Measurements from ENCODE around the gene TNS4.

Gene TNS4

GRCh38 chr17:40547079-40547784 is 45.8 kb upstream of the TNS4 start:
- TF ChIP-seq REST (IDR thresholded peaks at IDR 0.05; ENCODE audit: low read depth) = no peak
- no peak for TF ChIP-seq TEAD4 (IDR thresholded peaks at IDR 0.05)
- TF ChIP-seq FOXM1 (IDR thresholded peaks at IDR 0.05; ENCODE audit: borderline replicate concordance, low read depth) = no peak
- no peak for TF ChIP-seq EP300 (IDR thresholded peaks at IDR 0.05; ENCODE audit: borderline replicate concordance)
- TF ChIP-seq YY1 (IDR thresholded peaks at IDR 0.05; ENCODE audit: low read depth) = no peak
- TF ChIP-seq NFIC (IDR thresholded peaks at IDR 0.05) = no peak
- TF ChIP-seq MAX (IDR thresholded peaks at IDR 0.05) = no peak
- TF ChIP-seq ZBTB7A (IDR thresholded peaks at IDR 0.05; ENCODE audit: low read depth) = no peak
- no peak for TF ChIP-seq USF1 (IDR thresholded peaks at IDR 0.05)
- no peak for TF ChIP-seq CEBPB (IDR thresholded peaks at IDR 0.05)
- no peak for TF ChIP-seq CREB1 (IDR thresholded peaks at IDR 0.05; ENCODE audit: low read depth)
- no peak for TF ChIP-seq EGR1 (IDR thresholded peaks at IDR 0.05)
- TF ChIP-seq RAD21 (IDR thresholded peaks at IDR 0.05; ENCODE audit: low read depth) = no peak
- TF ChIP-seq TAF1 (IDR thresholded peaks at IDR 0.05; ENCODE audit: low read depth) = no peak
- no peak for TF ChIP-seq TCF12 (IDR thresholded peaks at IDR 0.05; ENCODE audit: low read depth)

GRCh38 chr17:40545660-40546059 is 44.2 kb upstream of the TNS4 start:
- TF ChIP-seq RAD21 (IDR thresholded peaks at IDR 0.05; ENCODE audit: low read depth) = no peak
- TF ChIP-seq REST (IDR thresholded peaks at IDR 0.05; ENCODE audit: low read depth) = no peak
- no peak for TF ChIP-seq EP300 (IDR thresholded peaks at IDR 0.05; ENCODE audit: borderline replicate concordance)

- TF ChIP-seq FOXM1 (IDR thresholded peaks at IDR 0.05; ENCODE audit: borderline replicate concordance, low read depth) (no peak), MAX (IDR thresholded peaks at IDR 0.05) (no peak), RAD21 (IDR thresholded peaks at IDR 0.05; ENCODE audit: low read depth) (no peak), CREB1 (IDR thresholded peaks at IDR 0.05; ENCODE audit: low read depth) (no peak), TCF12 (IDR thresholded peaks at IDR 0.05; ENCODE audit: low read depth) (no peak), TAF1 (IDR thresholded peaks at IDR 0.05; ENCODE audit: low read depth) (no peak), ZBTB7A (IDR thresholded peaks at IDR 0.05; ENCODE audit: low read depth) (no peak), NFIC (IDR thresholded peaks at IDR 0.05) (no peak), CEBPB (IDR thresholded peaks at IDR 0.05) (no peak), EP300 (IDR thresholded peaks at IDR 0.05; ENCODE audit: borderline replicate concordance) (no peak), USF1 (IDR thresholded peaks at IDR 0.05) (no peak)
Measured at GRCh38 chr17:40542558-40543411, 41.4 kb upstream of the TNS4 start.

GRCh38 chr17:40541873-40542557 is 40.6 kb upstream of the TNS4 start:
- TF ChIP-seq YY1 (IDR thresholded peaks at IDR 0.05; ENCODE audit: low read depth) (no peak), MAX (IDR thresholded peaks at IDR 0.05) (no peak), EGR1 (IDR thresholded peaks at IDR 0.05) (no peak), USF1 (IDR thresholded peaks at IDR 0.05) (no peak), TCF12 (IDR thresholded peaks at IDR 0.05; ENCODE audit: low read depth) (no peak), ZBTB7A (IDR thresholded peaks at IDR 0.05; ENCODE audit: low read depth) (no peak), EP300 (IDR thresholded peaks at IDR 0.05; ENCODE audit: borderline replicate concordance) (no peak), CEBPB (IDR thresholded peaks at IDR 0.05) (no peak), REST (IDR thresholded peaks at IDR 0.05; ENCODE audit: low read depth) (no peak), FOXM1 (IDR thresholded peaks at IDR 0.05; ENCODE audit: borderline replicate concordance, low read depth) (no peak), NFIC (IDR thresholded peaks at IDR 0.05) (no peak), CREB1 (IDR thresholded peaks at IDR 0.05; ENCODE audit: low read depth) (no peak), TEAD4 (IDR thresholded peaks at IDR 0.05) (no peak), TAF1 (IDR thresholded peaks at IDR 0.05; ENCODE audit: low read depth) (no peak), RAD21 (IDR thresholded peaks at IDR 0.05; ENCODE audit: low read depth) (no peak)
